DMS53 (cell line): ENCODE data around the gene GNAZ.

Experiments
- DNase-seq: peaks from one replicate; lab custom pipeline; 2025; lab: John Stamatoyannopoulos, UW

The GNAZ gene

DNA sequence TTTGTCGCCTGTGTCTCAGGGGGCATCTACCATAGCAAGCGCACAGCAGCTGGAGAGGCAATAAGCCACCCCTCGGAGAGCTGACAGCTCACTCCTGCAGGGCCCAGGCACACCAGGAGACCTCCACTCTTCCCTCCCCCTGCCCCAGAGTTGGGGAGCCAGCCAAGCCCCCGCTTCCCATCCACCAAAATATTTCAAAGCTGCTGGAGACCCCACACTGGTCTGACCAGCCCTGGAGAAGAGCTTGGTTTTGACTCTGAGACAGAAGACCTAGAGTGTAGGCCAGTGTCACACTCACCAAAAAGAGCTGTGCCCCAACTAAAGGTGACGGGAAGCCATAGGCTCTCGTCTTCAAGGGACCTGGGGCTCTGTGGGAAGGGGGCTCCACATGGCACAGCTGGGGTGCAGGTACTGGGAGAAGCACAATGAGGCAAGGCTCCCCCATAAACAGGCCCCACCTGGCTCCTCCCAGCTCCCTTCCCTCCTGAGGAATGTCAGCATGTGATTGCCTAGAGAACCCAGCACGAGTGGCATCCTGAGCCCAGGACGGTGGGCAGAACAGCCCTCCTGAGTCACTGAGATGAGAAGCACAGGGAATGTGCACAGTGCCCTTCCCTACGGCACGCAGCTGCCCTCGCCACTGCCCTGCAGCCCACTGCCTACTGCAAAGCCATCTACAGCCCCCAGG lies 5.8 kb upstream of the GNAZ start:
- DNase-seq: no peak

DNA sequence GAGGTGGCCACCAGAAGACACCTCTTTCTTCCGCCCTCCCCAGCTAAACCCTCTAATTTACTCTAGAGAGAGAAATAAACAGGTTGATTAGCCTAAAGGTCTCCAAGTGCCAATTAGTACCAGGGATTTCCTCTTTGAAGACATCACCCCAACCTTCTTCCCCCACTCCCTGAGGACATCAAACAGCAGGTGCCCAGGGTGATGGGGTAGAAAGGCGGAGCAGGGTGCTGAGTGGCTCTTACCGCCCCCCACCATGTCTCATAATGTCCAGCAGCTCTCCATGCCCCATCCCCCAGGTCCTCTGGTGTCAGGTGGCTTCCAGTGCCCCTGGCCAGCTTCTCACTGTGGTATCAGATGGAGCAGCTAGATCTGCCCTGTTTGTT lies 5.3 kb upstream of the GNAZ start:
- DNase-seq: no peak

DNA sequence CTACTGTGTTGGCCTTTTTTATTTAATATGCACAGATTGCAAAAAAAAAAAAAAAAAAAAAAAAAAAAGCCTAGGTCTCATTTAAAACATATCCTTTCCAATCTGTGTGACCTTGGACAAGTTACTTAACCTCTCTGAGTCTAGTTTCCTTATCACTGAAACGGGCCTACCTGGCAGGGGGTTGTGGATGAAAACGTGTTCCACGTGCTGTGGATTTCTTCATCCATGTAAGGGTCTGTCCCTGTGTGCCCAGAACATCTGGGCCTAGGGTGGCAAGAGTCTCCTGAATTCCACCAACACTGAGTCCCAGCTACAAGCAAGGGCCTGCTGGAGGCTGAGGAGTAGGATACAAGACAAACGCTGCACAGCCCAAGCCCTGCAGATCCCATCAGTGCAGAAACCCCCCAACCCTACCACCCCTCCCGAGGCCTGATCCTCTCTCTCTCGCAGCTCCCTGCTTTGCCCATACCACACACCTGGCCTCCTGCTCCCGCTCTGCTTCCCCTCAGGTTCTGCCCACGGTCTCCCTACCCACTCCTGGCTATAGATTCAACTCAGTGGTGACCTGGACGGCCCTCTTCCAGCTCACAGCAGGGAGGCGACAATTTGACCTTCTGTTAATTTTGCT lies 4.7 kb upstream of the GNAZ start:
- DNase-seq: no peak

GRCh38 chr22:23066200-23067022 lies 3.9 kb upstream of the GNAZ start:
- DNase-seq: no peak

GRCh38 chr22:23067023-23067650 lies 3.2 kb upstream of the GNAZ start:
- DNase-seq: no peak

DNA sequence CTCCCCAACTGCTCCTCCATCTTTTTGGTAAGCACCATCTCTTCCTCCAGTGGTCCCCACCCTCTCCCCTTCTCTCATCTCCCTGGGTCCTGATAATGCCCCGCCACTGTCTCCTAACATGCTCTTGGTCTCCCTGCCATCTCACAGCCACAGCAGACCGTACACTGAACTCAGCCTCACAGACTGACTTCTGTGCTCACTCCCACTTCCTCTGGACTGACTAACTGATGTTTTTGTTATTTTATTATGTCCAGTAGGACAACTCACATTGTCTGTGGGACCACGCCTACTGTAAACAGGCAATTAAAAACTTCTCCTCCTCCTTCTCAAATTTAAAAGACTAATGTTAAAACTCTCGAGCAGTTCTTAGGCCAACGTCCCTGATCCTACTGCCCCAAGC lies 2.6 kb upstream of the GNAZ start:
- no peak for DNase-seq

DNA sequence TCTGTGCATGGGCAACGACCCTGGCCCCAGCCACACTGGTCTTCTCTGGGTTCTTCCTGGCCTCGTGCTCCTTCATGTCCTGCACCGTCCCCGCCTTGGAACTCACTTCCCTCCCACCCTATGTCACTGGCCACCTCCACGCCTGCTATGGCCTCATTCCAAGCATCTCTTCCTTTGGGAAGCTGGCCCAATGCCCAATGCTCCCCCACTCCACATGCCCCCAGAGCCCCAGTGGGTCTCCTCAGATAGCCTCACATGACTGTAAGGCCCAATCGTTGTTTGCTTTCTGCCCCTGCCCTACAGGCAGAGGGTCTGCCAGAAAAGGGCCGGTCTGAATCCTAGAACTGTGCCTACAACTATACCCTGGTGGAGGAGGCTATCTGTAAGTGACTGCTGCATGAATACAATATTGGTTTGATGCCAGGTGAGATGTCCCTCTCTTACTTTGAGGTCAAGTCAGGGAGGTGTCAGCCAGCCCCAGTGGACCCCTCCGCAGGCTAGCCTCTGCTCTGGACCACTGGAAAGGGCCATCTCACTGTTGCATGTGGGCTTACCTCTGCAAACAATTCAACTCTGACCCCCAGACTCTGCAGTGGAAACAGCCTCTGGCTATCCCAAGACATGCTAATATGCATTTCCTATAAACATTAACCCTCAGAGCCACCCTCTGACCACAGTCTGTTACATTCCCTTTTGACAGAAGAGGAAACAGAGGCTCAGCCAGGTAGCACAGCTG lies 2.1 kb upstream of the GNAZ start:
- no peak for DNase-seq

GRCh38 chr22:23068832-23069385 lies 1.4 kb upstream of the GNAZ start:
- no peak for DNase-seq

- peak; percentile 87 for DNase-seq
Measured at GRCh38 chr22:23069502-23070357, 589 bp upstream of the GNAZ start.

- no peak for DNase-seq
Measured at GRCh38 chr22:23071230-23072076, 1.1 kb downstream of the GNAZ start.

DNA sequence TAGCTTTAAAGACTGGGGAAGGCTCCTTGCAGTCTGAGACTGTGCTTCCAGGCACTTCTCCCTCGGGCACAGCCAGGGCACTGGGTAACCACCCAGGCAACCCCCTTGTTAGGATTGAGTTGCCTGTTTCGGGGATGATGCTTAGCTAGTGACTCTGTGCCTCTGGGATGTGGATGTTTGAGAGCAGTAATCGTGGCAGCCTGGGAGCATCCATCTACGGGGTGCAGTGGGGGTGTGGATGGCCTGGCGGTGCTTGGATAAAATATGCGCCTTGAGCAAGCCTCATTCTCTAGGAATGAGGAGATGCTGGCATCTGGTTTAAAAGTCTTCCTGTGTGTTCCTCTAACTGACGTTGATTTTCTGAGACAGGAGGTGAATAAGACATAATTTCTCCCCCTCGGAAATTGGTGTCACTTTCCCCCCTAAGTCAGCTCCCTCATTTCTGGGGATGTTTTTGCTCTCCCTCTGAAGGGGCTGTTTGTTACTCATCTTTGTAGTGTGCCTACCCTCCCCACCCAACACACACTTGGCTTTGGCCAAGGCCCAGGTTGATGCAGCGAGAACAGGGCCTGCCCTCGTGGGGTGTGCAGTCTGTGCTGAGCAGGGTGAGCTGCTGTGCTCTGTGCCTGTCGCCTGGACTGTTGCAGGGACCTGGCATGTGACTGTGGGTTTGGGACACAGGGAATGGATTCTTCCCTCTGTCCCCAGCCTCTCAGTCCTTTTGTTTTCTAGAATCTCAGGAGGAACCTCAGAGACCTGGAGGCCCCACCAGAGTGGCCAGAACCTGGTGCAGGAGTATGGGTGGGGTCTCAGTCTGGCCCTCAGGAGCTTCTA lies 2.0 kb downstream of the GNAZ start:
- DNase-seq: no peak

DNA sequence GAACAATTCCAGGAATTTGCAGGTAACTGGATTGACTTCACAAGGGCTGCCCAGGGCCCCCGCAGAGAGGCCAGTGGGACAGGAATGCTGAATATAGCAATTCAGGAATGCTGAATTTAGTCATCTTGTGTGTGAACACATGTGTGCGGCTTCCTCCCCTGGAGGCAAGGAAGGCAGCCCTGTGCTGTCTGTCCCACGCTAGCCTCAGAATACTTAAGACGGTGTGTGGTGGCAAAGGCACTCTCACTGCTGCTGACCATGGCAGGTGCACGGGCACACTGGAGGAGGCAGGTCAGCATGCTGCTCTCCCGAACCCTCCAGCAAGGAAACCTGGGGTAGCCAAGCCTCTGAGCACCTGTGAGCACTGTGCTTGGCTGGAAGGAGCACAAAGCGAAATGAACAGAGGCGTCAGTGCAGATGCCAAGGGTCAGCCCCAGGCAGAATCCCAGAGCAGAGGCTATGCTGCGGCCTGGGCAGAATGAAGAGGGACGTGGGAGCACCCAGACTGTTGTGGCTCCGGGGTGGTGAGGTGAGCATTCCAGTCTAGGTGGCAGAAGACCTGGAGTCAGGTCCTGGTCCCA lies 2.7 kb downstream of the GNAZ start:
- DNase-seq: no peak

- DNase-seq: no peak
Measured at GRCh38 chr22:23073526-23074229, 3.4 kb downstream of the GNAZ start.

GRCh38 chr22:23074451-23074850 lies 4.1 kb downstream of the GNAZ start:
- DNase-seq: no peak

DNA sequence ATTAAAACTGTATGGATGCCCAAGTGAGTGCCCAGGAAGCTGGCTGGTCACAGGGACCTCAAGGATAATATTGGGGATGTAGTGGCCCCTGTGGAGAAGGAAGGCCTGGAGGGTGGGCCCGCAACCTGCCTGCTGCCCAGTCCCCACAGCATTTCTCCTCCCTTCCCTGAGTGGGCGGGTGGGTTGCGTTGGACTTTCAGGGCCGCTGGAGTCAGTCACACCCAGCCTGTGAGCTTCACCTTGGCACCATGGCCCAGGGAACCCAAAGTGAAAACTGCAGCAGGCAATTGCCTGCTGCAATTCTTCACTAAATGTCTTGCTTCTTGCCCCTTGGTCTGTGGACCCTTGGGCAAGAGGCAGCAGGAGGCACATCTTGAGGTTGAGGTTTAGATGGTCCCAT lies 4.7 kb downstream of the GNAZ start:
- no peak for DNase-seq

DNA sequence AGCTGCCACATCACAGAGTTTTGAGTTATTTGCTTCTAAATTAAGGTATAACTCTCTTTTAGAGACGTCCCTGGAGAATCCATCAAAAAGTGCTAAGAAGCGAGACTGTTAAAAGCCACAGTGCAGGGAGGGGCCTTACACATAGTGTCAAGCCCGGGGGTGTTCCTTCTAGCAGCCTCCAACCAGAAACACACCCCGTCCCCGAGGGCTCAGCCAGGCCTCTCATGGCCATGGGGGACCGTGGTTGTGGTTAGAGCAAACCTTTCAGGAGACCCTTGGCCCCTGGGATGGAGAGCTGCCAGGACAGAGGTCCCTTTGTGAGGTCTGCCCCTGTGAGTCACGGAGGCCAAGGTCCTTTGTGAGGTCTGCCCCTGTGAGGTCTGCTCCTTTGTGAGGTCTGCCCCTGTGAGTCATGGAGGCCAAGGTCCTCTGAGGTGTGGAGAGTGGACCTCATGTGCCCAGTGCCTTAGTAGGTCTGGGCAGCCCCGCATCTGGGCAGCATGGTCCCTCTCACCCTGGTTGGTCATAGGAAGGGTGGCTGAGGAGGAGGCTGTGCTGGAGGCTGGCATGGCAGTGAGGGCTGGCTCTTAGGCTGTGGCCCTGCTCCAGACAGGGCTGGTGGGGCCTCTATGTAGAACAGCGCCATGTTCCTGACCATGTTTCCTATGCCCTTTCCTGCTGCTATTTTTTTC lies 5.4 kb downstream of the GNAZ start:
- DNase-seq: no peak

DNA sequence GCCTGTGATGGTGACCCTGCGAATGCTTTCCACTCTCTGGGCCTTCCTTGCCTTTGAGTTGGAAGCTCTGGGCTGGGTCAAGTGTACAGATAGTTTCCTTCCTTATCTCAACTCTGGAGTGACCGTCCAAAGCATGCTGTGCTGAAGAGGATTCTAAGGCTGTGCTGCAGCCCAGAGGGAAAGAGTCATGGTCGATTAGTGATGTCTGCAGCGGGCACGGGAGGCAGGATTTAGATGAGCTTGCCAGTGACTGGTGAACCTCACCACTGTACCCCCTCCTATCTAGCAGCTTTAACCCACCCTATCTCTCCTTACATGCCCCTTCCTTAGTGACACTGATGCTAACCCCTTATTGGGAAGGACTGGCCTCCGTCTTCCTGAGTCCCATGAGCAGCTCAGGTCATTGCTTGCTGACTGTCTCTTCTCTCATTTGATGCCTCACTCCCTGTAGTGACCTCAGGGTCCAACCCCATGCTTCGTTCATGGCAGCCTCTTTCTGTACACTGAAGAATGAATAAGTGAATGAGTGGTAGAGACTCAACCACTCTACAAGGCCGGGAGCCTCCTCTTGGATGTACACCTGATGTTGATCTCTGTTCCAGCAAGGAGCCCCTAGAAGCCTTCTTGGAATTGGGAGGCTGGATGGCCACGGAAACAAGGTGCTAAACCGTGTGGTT lies 6.7 kb downstream of the GNAZ start:
- no peak for DNase-seq
